GM21619 (cell line): ENCODE measurements around the gene KIF5C.
"Not testable (repeated sequence)": the region's sequence is repeated elsewhere in the genome, so short reads cannot be mapped to it uniquely, and the experiment has no call there.

Experiments used
- ATAC-seq: cut with Tn5 transposase; IDR thresholded peaks from one replicate; pipeline ENCODE4 v1.9.1; 2021; ENCODE audit not compliant: unreplicated experiment

KIF5C gene

GRCh38 chr2:148874868-148875341 lies at the start of gene KIF5C:
KIF5C (plus strand) TSS chr2:148875227; CDS start chr2:148875618, 391 bp downstream.
- ATAC-seq = peak; percentile 92

- ATAC-seq = no peak
Observed at GRCh38 chr2:148826791-148827190, 48.2 kb upstream of the KIF5C start.

GRCh38 chr2:148828941-148829340 lies 46.1 kb upstream of the KIF5C start:
- ATAC-seq = no peak

- ATAC-seq = no peak
Observed at GRCh38 chr2:148829618-148830017, 45.4 kb upstream of the KIF5C start.

GRCh38 chr2:148832637-148833036 lies 42.4 kb upstream of the KIF5C start:
- ATAC-seq = no peak

- ATAC-seq = no peak
Observed at GRCh38 chr2:148842050-148842449, 33.0 kb upstream of the KIF5C start.

- no peak for ATAC-seq
Observed at GRCh38 chr2:148848146-148848545, 26.9 kb upstream of the KIF5C start.

- ATAC-seq = no peak
Observed at GRCh38 chr2:148853458-148853857, 21.6 kb upstream of the KIF5C start.

GRCh38 chr2:148860037-148860436 lies 15.0 kb upstream of the KIF5C start:
- no peak for ATAC-seq

GRCh38 chr2:148861367-148861766 lies 13.7 kb upstream of the KIF5C start:
- no peak for ATAC-seq

GRCh38 chr2:148862478-148862877 lies 12.5 kb upstream of the KIF5C start:
- ATAC-seq = not testable (repeated sequence)

- ATAC-seq = no peak
Observed at GRCh38 chr2:148865512-148865911, 9.5 kb upstream of the KIF5C start.

- no peak for ATAC-seq
Observed at GRCh38 chr2:148866091-148866490, 8.9 kb upstream of the KIF5C start.

GRCh38 chr2:148867079-148867769 lies 7.8 kb upstream of the KIF5C start:
- ATAC-seq = no peak

GRCh38 chr2:148875387-148876051 lies 492 bp downstream of the KIF5C start:
- peak; percentile 28 for ATAC-seq

GRCh38 chr2:148876202-148876594 lies 1.2 kb downstream of the KIF5C start:
- no peak for ATAC-seq

- ATAC-seq = no peak
Observed at GRCh38 chr2:148876595-148877402, 1.8 kb downstream of the KIF5C start.

- ATAC-seq = no peak
Observed at GRCh38 chr2:148877403-148877740, 2.3 kb downstream of the KIF5C start.

GRCh38 chr2:148880636-148881035 lies 5.6 kb downstream of the KIF5C start:
- no peak for ATAC-seq

GRCh38 chr2:148882051-148882450 lies 7.0 kb downstream of the KIF5C start:
- no peak for ATAC-seq

GRCh38 chr2:148885209-148885608 lies 10.2 kb downstream of the KIF5C start:
- ATAC-seq = no peak

GRCh38 chr2:148885988-148886387 lies 11.0 kb downstream of the KIF5C start:
- ATAC-seq = no peak
